HG03025 (cell line): ENCODE measurements around the gene FGFR2.

Source experiments
- ATAC-seq: cut with Tn5 transposase; IDR thresholded peaks from one replicate; pipeline ENCODE4 v1.9.1; 2021; ENCODE audit warnings: mild to moderate bottlenecking, moderate library complexity; ENCODE audit not compliant: unreplicated experiment, low FRiP score

The FGFR2 gene

GRCh38 chr10:121592155-121592890, 5.9 kb downstream of the FGFR2 start:
- ATAC-seq = no peak

GRCh38 chr10:121591186-121591585, 7.1 kb downstream of the FGFR2 start:
- ATAC-seq = no peak

- ATAC-seq = no peak
These were observed 7.5 kb downstream of the FGFR2 start for GRCh38 chr10:121590772-121591171.

GRCh38 chr10:121589553-121589952, 8.7 kb downstream of the FGFR2 start:
- no peak for ATAC-seq

- no peak for ATAC-seq
These were observed 14.4 kb downstream of the FGFR2 start for GRCh38 chr10:121583857-121584256.

GRCh38 chr10:121583258-121583657, 15.0 kb downstream of the FGFR2 start:
- no peak for ATAC-seq

GRCh38 chr10:121580276-121581116, 17.7 kb downstream of the FGFR2 start:
- no peak for ATAC-seq

- ATAC-seq = no peak
These were observed 18.6 kb downstream of the FGFR2 start for GRCh38 chr10:121579656-121580055.

GRCh38 chr10:121578965-121579364, 19.3 kb downstream of the FGFR2 start:
- no peak for ATAC-seq

- ATAC-seq = no peak
These were observed 19.9 kb downstream of the FGFR2 start for GRCh38 chr10:121578298-121578697.

GRCh38 chr10:121577568-121577967, 20.7 kb downstream of the FGFR2 start:
- ATAC-seq = no peak

GRCh38 chr10:121576139-121576538, 22.1 kb downstream of the FGFR2 start:
- no peak for ATAC-seq

GRCh38 chr10:121574519-121575166, 23.6 kb downstream of the FGFR2 start:
- no peak for ATAC-seq

GRCh38 chr10:121573538-121573941, 24.7 kb downstream of the FGFR2 start:
- ATAC-seq = no peak

GRCh38 chr10:121572859-121573537, 25.2 kb downstream of the FGFR2 start:
- ATAC-seq = no peak

GRCh38 chr10:121570315-121570714, 27.9 kb downstream of the FGFR2 start:
- no peak for ATAC-seq

- ATAC-seq = no peak
These were observed 30.0 kb downstream of the FGFR2 start for GRCh38 chr10:121568275-121568674.

GRCh38 chr10:121567569-121567968, 30.7 kb downstream of the FGFR2 start:
- ATAC-seq = no peak

GRCh38 chr10:121566755-121567154, 31.5 kb downstream of the FGFR2 start:
- no peak for ATAC-seq

GRCh38 chr10:121559326-121560026, 38.8 kb downstream of the FGFR2 start:
- ATAC-seq = no peak
